ENCODE data around the gene GZMA.

The GZMA gene

DNA sequence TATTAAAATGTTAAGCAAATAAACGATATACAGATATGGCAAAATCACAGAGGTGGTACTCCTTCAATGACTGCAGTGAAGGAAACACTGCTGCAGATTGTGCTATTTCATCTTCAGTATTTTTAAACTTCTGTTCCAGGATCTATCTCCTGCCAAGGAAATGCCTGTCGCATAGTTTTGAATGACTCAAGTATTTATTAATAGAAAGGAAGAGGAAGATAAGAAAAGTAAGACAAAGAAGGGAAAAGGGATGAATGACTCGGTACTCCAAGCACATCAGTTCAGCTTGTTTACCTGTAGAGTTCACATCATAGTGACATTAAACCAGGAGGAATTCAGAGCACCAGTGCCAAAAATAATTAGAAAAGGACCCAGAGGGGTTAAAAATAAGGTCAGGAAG is 52.4 kb downstream of the GZMA start:
- no peak overlapping the region for H3K27ac ChIP-seq
- TF ChIP-seq ZFX (IDR thresholded peaks at IDR 0.05; ENCODE audit: borderline replicate concordance) (no peak), CTCF (IDR thresholded peaks at IDR 0.05) (no peak)

Measured in 22Rv1 (cell line).